HepG2 (cell line): ENCODE results near the gene JAK1. TPM values are rescaled to one million over a fixed set of nuclear protein-coding genes. Genes with fewer than 3 reads are reported as not detected.

Experiments
- SP4 ChIP-seq: sonication (generic); formaldehyde crosslinking; IDR thresholded peaks from 2 replicates; pipeline ENCODE4 v1.8.1; 2023; ENCODE audit warnings: mild to moderate bottlenecking, missing genetic modification reagents
- ZNF136 ChIP-seq: sonication (generic); formaldehyde crosslinking; IDR thresholded peaks from 2 replicates; pipeline ENCODE4 v1.8.1; 2022; ENCODE audit warnings: low read depth, mild to moderate bottlenecking, moderate library complexity, missing genetic modification reagents
- ZNF30 ChIP-seq: sonication (generic); formaldehyde crosslinking; IDR thresholded peaks from 2 replicates; pipeline ENCODE4 v1.5.0; 2020; ENCODE audit warnings: mild to moderate bottlenecking, missing genetic modification reagents
- polyA plus RNA-seq, 8 experiments: library from polyadenylated mRNA; depleted of rRNA in 3 of 8; stranded (reverse) in 7 of 8; unstranded in 1 of 8; fragments of >200 nt; fragmentation: Illumina TruSeq in 4 of 8; extraction: Trizol in 4 of 8; gene quantifications; 2 replicates each; pipeline versions ENCODE4 v1.2.1 to v1.2.3, GENCODE V29; 2011 to 2016; ENCODE audit warnings: low read depth in 4 of 8, missing spikeins in 1 of 8, mixed read lengths in 1 of 8; ENCODE audit not compliant: insufficient read depth in 1 of 8
- total RNA-seq, 5 experiments: library from RNA; depleted of rRNA; stranded (reverse); fragments of >200 nt; fragmentation: Illumina TruSeq; extraction: Trizol; gene quantifications; 2 replicates each; pipeline ENCODE4 v1.2.3, GENCODE V29; 2016; ENCODE audit warnings: low read depth in 1 of 5
- TF ChIP-seq, protein P1 (sequence below): sonication (generic); formaldehyde crosslinking; IDR thresholded peaks from 2 replicates; pipeline ENCODE4 v1.4.0; 2020; ENCODE audit warnings: missing genetic modification reagents; ENCODE audit errors: not compliant biosample characterization
- TF ChIP-seq, protein P2 (sequence below): sonication (generic); formaldehyde crosslinking; IDR thresholded peaks from 2 replicates; pipeline ENCODE4 v1.5.0; 2020; ENCODE audit warnings: mild to moderate bottlenecking, low read depth, missing genetic modification reagents, borderline replicate concordance
- TF ChIP-seq, protein P3 (sequence below): sonication (generic); formaldehyde crosslinking; IDR thresholded peaks from 2 replicates; pipeline ENCODE4 v1.5.1; 2020; ENCODE audit warnings: mild to moderate bottlenecking, missing genetic modification reagents
- TF ChIP-seq, protein P4 (sequence below): sonication (generic); formaldehyde crosslinking; IDR thresholded peaks from 2 replicates; pipeline ENCODE4 v1.4.0; 2020; ENCODE audit warnings: missing genetic modification reagents, borderline replicate concordance

The JAK1 gene
- total and polyA plus RNA-seq, 2 of the 13 experiments (the other 11 are each of a cell fraction or from before 2014, with no cell fraction given) = 23.9 to 42.4 TPM

DNA sequence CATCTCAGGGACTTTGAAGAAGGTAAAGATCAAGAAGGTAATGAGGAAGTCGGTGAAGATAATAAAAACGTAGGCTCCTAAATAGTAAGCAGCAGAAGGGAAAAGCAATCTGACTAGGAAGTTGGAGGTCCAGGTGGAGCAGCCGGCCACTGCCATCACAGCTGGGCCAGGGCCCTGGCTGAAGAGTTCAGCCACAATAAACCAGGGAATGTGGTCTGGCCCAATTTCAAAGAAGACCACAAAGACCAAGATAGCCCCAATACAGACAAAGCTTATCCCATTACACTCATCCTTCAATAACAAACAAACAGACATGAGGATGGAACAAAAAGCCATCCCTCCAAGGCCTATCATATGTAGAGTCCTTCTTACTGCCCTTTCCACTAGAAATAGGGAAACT lies 18.4 kb upstream of the JAK1 start (continued):
- TF ChIP-seq, protein P1, sequence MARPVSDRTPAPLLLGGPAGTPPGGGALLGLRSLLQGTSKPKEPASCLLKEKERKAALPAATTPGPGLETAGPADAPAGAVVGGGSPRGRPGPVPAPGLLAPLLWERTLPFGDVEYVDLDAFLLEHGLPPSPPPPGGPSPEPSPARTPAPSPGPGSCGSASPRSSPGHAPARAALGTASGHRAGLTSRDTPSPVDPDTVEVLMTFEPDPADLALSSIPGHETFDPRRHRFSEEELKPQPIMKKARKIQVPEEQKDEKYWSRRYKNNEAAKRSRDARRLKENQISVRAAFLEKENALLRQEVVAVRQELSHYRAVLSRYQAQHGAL = no peak
- TF ChIP-seq, protein P2, sequence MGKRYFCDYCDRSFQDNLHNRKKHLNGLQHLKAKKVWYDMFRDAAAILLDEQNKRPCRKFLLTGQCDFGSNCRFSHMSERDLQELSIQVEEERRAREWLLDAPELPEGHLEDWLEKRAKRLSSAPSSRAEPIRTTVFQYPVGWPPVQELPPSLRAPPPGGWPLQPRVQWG (CRISPR knock-in tag) = no peak
- TF ChIP-seq, protein P3, sequence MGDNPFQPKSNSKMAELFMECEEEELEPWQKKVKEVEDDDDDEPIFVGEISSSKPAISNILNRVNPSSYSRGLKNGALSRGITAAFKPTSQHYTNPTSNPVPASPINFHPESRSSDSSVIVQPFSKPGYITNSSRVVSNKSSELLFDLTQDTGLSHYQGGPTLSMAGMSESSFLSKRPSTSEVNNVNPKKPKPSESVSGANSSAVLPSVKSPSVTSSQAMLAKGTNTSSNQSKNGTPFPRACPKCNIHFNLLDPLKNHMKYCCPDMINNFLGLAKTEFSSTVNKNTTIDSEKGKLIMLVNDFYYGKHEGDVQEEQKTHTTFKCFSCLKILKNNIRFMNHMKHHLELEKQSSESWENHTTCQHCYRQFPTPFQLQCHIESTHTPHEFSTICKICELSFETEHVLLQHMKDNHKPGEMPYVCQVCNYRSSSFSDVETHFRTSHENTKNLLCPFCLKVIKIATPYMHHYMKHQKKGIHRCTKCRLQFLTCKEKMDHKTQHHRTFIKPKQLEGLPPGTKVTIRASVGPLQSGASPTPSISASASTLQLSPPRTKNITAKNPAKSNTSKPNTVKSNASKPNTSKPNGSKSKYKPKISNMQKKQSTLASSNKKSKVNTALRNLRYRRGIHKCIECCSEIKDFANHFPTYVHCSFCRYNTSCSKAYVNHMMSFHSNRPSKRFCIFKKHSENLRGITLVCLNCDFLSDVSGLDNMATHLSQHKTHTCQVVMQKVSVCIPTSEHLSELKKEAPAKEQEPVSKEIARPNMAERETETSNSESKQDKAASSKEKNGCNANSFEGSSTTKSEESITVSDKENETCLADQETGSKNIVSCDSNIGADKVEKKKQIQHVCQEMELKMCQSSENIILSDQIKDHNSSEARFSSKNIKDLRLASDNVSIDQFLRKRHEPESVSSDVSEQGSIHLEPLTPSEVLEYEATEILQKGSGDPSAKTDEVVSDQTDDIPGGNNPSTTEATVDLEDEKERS (CRISPR knock-in tag) = no peak
- TF ChIP-seq ZNF30 (CRISPR knock-in tag) = no peak
- TF ChIP-seq, protein P4, sequence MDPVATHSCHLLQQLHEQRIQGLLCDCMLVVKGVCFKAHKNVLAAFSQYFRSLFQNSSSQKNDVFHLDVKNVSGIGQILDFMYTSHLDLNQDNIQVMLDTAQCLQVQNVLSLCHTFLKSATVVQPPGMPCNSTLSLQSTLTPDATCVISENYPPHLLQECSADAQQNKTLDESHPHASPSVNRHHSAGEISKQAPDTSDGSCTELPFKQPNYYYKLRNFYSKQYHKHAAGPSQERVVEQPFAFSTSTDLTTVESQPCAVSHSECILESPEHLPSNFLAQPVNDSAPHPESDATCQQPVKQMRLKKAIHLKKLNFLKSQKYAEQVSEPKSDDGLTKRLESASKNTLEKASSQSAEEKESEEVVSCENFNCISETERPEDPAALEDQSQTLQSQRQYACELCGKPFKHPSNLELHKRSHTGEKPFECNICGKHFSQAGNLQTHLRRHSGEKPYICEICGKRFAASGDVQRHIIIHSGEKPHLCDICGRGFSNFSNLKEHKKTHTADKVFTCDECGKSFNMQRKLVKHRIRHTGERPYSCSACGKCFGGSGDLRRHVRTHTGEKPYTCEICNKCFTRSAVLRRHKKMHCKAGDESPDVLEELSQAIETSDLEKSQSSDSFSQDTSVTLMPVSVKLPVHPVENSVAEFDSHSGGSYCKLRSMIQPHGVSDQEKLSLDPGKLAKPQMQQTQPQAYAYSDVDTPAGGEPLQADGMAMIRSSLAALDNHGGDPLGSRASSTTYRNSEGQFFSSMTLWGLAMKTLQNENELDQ (CRISPR knock-in tag) = no peak
- TF ChIP-seq SP4 = no peak
- TF ChIP-seq ZNF136 (CRISPR knock-in tag) = no peak
